ENCODE results near the gene ICA1. TPM values are rescaled to one million over a fixed set of nuclear protein-coding genes. Genes with fewer than 3 reads are reported as not detected.

The ICA1 gene
- total and polyA plus RNA-seq, 2 donors (not counting 3 experiments of a cell fraction or from before 2014, with no cell fraction given): 19.0 to 47.1 TPM

DNA sequence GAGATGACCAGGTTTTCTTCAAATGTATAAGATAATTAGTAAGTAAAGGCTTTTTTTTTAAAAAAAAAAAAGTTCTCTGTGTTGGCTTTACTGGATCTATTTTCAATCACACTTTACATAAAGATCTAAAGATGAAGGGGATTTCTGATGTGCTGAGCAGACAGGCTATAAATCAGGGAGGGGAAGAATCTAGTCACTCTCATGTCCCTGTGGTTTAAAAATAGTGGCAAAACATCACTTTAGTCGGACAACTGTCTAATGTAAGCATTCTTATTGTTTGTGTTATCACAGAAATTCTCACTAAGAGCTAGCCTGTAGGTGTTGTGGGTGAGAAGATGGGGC, 132.7 kb downstream of the ICA1 start:
- H3K27me3 ChIP-seq (ENCODE audit: control insufficient read depth in 2 of 2, insufficient read depth in 2 of 2, low read length in 2 of 2): no peaks in the 10 kb centered on the region
- intact Hi-C loops (cut with micrococcal nuclease): no loop called here
- H3K9ac ChIP-seq (replicated peaks; ENCODE audit: extremely low read depth, insufficient read depth, low read length): no peak overlapping the region
- BruUV-seq (replicated peaks): no TSS peak
- H3K9me1 ChIP-seq (replicated peaks; ENCODE audit: control insufficient read depth, extremely low read depth, insufficient read depth, low read length): no peaks in the 10 kb centered on the region
- H2AFZ ChIP-seq (ENCODE audit: low read depth, low read length): no peak overlapping the region
- peaks cover 0 to 2% of the 10 kb centered on the region in 2 experiments for H3K36me3 ChIP-seq (ENCODE audit: control insufficient read depth in 2 of 2, extremely low read depth in 1 of 2, insufficient read depth in 2 of 2, low read length in 2 of 2)
- POLR2A ChIA-PET: no interaction called here
- no peak for DNase-seq (ENCODE audit: low read depth, low spot score)
- TF ChIP-seq POLR2AphosphoS5 (IDR thresholded peaks at IDR 0.05; ENCODE audit: insufficient read depth, low read depth, low read length) (no peak), MYC (IDR thresholded peaks at IDR 0.05; ENCODE audit: low read depth, low read length) (no peak), POLR2A (IDR thresholded peaks at IDR 0.05; ENCODE audit: low read depth, low read length) (no peak)
- TF ChIP-seq, protein P1, sequence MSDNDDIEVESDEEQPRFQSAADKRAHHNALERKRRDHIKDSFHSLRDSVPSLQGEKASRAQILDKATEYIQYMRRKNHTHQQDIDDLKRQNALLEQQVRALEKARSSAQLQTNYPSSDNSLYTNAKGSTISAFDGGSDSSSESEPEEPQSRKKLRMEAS (IDR thresholded peaks at IDR 0.05; ENCODE audit: insufficient read depth, insufficient read length): no peak
- H3K27ac ChIP-seq (ENCODE audit: insufficient read depth, low read depth, low read length): no peak overlapping the region
- H3K79me2 ChIP-seq (ENCODE audit: control insufficient read depth, insufficient read depth, low read length): no peaks in the 10 kb centered on the region
- H4K20me1 ChIP-seq (replicated peaks; ENCODE audit: control insufficient read depth, extremely low read depth, insufficient read depth, low read length): no peaks in the 10 kb centered on the region
- CTCF ChIA-PET: no interaction called here
- no peaks in the 10 kb centered on the region for H3K4me1 ChIP-seq (ENCODE audit: control insufficient read depth, extremely low read depth, insufficient read depth, low read length)
- H3K9me3 ChIP-seq (replicated peaks; ENCODE audit: control insufficient read depth, insufficient read depth, low read length): no peaks in the 10 kb centered on the region
- no peak overlapping the region for H3K4me3 ChIP-seq (replicated peaks in 1 of 3; ENCODE audit: insufficient read depth in 1 of 3, low read depth in 1 of 3, low read length in 3 of 3)
- H3K4me2 ChIP-seq (ENCODE audit: insufficient read depth, low read length): no peak overlapping the region
- dilution Hi-C loops (cut with MboI; ENCODE audit: extremely low pct_ligation_motif_present, low sequenced_read_pairs): no loop called here
- no peak for FAIRE-seq

DNA sequence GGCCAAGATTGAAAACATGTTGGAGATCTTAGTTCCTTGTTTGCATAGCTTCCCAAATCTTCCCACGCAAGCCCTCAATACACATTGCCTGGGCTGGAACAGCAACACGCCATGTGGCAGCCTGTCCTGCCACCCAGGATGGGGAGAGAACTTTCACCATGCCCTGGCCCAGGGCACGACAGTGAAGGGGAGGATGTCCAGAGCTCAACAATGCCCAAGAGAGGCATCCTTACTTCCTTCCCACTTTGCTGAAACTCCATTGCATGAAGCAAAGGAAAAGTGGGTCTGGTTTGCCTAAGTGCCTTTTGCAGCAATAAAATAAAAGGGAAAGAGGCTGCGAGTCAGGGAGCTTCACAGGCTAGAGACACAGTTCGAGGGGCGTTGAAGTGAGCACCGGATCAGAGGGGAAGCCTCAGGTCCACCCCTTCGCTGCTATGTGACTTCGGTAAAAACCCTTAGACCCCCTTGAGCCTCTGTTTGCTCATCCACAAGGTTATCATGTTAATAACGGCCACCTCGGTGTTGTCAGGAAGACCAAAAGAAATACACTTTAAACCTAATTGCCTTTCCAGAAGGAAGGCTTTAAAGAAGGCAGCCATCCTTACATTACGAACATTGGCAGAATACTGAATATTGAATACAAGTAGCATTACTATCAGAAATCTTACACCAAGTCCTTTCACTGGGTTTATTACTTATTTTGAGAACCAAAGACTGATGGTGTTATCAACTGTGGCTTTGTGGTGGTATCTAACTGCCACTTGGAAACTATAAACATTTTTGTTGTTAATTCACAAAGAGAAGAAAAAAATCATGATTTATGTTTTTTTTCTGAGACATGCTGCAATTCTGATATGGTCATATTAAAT, 133.3 kb downstream of the ICA1 start:
- FAIRE-seq: no peak
- Histone ChIP-seq H4K20me1 (replicated peaks; ENCODE audit: control insufficient read depth, extremely low read depth, insufficient read depth, low read length) (no peaks in the 10 kb centered on the region), H3K9ac (replicated peaks; ENCODE audit: extremely low read depth, insufficient read depth, low read length) (no peak overlapping the region), H3K27me3 (ENCODE audit: control insufficient read depth in 2 of 2, insufficient read depth in 2 of 2, low read length in 2 of 2) (no peaks in the 10 kb centered on the region), H3K36me3 (ENCODE audit: control insufficient read depth in 2 of 2, extremely low read depth in 1 of 2, insufficient read depth in 2 of 2, low read length in 2 of 2) (peaks cover 0 to 2% of the 10 kb centered on the region in 2 experiments), H3K4me2 (ENCODE audit: insufficient read depth, low read length) (no peak overlapping the region), H3K27ac (ENCODE audit: insufficient read depth, low read depth, low read length) (no peak overlapping the region), H3K4me3 (replicated peaks in 1 of 3; ENCODE audit: insufficient read depth in 1 of 3, low read depth in 1 of 3, low read length in 3 of 3) (no peak overlapping the region), H3K9me3 (replicated peaks; ENCODE audit: control insufficient read depth, insufficient read depth, low read length) (no peaks in the 10 kb centered on the region), H3K9me1 (replicated peaks; ENCODE audit: control insufficient read depth, extremely low read depth, insufficient read depth, low read length) (no peaks in the 10 kb centered on the region), H3K79me2 (ENCODE audit: control insufficient read depth, insufficient read depth, low read length) (no peaks in the 10 kb centered on the region), H2AFZ (ENCODE audit: low read depth, low read length) (no peak overlapping the region), H3K4me1 (ENCODE audit: control insufficient read depth, extremely low read depth, insufficient read depth, low read length) (no peaks in the 10 kb centered on the region)
- ChIA-PET CTCF (no interaction called here), POLR2A (no interaction called here)
- dilution Hi-C loops (cut with MboI; ENCODE audit: extremely low pct_ligation_motif_present, low sequenced_read_pairs): no loop called here
- no peak for TF ChIP-seq MYC (IDR thresholded peaks at IDR 0.05; ENCODE audit: low read depth, low read length)
- TF ChIP-seq FOS (IDR thresholded peaks at IDR 0.05; ENCODE audit: borderline replicate concordance, insufficient read depth, low read length): no peak
- no peak for TF ChIP-seq POLR2AphosphoS5 (IDR thresholded peaks at IDR 0.05; ENCODE audit: insufficient read depth, low read depth, low read length)
- TF ChIP-seq JUN (IDR thresholded peaks at IDR 0.05; ENCODE audit: borderline replicate concordance, insufficient read depth, insufficient read length, low read depth): no peak
- TF ChIP-seq, protein P1 (IDR thresholded peaks at IDR 0.05; ENCODE audit: insufficient read depth, insufficient read length): no peak
- no peak for TF ChIP-seq GATA2 (IDR thresholded peaks at IDR 0.05; ENCODE audit: insufficient read depth, insufficient read length, low read depth, low read length)
- TF ChIP-seq, protein P2, sequence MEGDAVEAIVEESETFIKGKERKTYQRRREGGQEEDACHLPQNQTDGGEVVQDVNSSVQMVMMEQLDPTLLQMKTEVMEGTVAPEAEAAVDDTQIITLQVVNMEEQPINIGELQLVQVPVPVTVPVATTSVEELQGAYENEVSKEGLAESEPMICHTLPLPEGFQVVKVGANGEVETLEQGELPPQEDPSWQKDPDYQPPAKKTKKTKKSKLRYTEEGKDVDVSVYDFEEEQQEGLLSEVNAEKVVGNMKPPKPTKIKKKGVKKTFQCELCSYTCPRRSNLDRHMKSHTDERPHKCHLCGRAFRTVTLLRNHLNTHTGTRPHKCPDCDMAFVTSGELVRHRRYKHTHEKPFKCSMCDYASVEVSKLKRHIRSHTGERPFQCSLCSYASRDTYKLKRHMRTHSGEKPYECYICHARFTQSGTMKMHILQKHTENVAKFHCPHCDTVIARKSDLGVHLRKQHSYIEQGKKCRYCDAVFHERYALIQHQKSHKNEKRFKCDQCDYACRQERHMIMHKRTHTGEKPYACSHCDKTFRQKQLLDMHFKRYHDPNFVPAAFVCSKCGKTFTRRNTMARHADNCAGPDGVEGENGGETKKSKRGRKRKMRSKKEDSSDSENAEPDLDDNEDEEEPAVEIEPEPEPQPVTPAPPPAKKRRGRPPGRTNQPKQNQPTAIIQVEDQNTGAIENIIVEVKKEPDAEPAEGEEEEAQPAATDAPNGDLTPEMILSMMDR (IDR thresholded peaks at IDR 0.05; ENCODE audit: extremely low read depth in 1 of 2, insufficient read depth in 1 of 2, low read depth in 1 of 2, low read length in 2 of 2): no peak
- no peak for TF ChIP-seq EZH2 (IDR thresholded peaks at IDR 0.05; ENCODE audit: borderline replicate concordance, low read depth, low read length, severe bottlenecking)
- no peak for TF ChIP-seq POLR2A (IDR thresholded peaks at IDR 0.05; ENCODE audit: low read depth, low read length)
- BruUV-seq (replicated peaks): no TSS peak
- intact Hi-C loops (cut with micrococcal nuclease): no loop called here
- no peak for DNase-seq (ENCODE audit: low read depth, low spot score)

All from endothelial cell of umbilical vein (primary cell).